ENCODE results near the gene SMIM7.

- no peak for TF ChIP-seq EZH2 (IDR thresholded peaks at IDR 0.05; ENCODE audit: insufficient read depth, poor library complexity, severe bottlenecking)
- TF ChIP-seq EZH2phosphoT487 (IDR thresholded peaks at IDR 0.05; ENCODE audit: insufficient read depth, low read depth): no peak
Measured at GRCh38 chr19:16638666-16639065, 21.3 kb downstream of the SMIM7 start.

Measured in GM23248 (cell line).